ENCODE results near the gene WDR41.

- TF ChIP-seq, protein P1, sequence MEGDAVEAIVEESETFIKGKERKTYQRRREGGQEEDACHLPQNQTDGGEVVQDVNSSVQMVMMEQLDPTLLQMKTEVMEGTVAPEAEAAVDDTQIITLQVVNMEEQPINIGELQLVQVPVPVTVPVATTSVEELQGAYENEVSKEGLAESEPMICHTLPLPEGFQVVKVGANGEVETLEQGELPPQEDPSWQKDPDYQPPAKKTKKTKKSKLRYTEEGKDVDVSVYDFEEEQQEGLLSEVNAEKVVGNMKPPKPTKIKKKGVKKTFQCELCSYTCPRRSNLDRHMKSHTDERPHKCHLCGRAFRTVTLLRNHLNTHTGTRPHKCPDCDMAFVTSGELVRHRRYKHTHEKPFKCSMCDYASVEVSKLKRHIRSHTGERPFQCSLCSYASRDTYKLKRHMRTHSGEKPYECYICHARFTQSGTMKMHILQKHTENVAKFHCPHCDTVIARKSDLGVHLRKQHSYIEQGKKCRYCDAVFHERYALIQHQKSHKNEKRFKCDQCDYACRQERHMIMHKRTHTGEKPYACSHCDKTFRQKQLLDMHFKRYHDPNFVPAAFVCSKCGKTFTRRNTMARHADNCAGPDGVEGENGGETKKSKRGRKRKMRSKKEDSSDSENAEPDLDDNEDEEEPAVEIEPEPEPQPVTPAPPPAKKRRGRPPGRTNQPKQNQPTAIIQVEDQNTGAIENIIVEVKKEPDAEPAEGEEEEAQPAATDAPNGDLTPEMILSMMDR (IDR thresholded peaks at IDR 0.05; ENCODE audit: insufficient read depth, low read length): no peak
- TF ChIP-seq REST (IDR thresholded peaks at IDR 0.05; ENCODE audit: insufficient replicate concordance, low read depth): no peak
Measured at GRCh38 chr5:77423022-77423750, 68.9 kb downstream of the WDR41 start.
